Neural cell (in vitro differentiated cells): Measurements from ENCODE around the gene CDK2AP2. TPM values are rescaled to one million over a fixed set of nuclear protein-coding genes. Genes with fewer than 3 reads are reported as not detected.

Experiments
- H2AFZ ChIP-seq: fragments of 200-600, 300-800 bp; sonication (generic), shearing (Covaris generic); 2 replicates; pipeline ENCODE4 v1.6.0; 2014; ENCODE audit warnings: low read depth, mild to moderate bottlenecking, antibody characterized with exemption, low read length, moderate library complexity
- H3F3A ChIP-seq: fragments of 200-600 bp; shearing (Covaris generic); 2 replicates; pipeline ENCODE4 v1.6.1; 2016; ENCODE audit warnings: mild to moderate bottlenecking, moderate library complexity, mixed read lengths, antibody characterized with exemption, low read length; ENCODE audit not compliant: insufficient read depth, poor library complexity, severe bottlenecking
- H3K27ac ChIP-seq: fragments of 200-600, 300-800 bp; sonication (generic), shearing (Covaris generic); 2 replicates; pipeline ENCODE4 v1.5.1; 2014; ENCODE audit warnings: mild to moderate bottlenecking, low read length, moderate library complexity
- H3K27me3 ChIP-seq: fragments of 300-800, 200-600 bp; sonication (generic), shearing (Covaris generic); 2 replicates; pipeline ENCODE4 v1.6.0; 2014; ENCODE audit warnings: mild to moderate bottlenecking, low read depth, low read length, moderate library complexity; ENCODE audit not compliant: insufficient read depth
- H3K36me3 ChIP-seq: fragments of 300-800, 200-600 bp; sonication (generic), shearing (Covaris generic); 2 replicates; pipeline ENCODE4 v1.5.1; 2014; ENCODE audit warnings: mild to moderate bottlenecking, antibody characterized with exemption, low read length, moderate library complexity; ENCODE audit not compliant: insufficient read depth
- H3K4me2 ChIP-seq: fragments of 300-800, 200-600 bp; sonication (generic), shearing (Covaris generic); 2 replicates; pipeline ENCODE4 v1.6.0; 2014; ENCODE audit warnings: mild to moderate bottlenecking, low read length
- H3K4me3 ChIP-seq: fragments of 300-800, 200-600 bp; sonication (generic), shearing (Covaris generic); 2 replicates; pipeline ENCODE4 v1.5.1; 2014; ENCODE audit warnings: mild to moderate bottlenecking, low read length, moderate library complexity
- H3K79me2 ChIP-seq: fragments of 200-600 bp; shearing (Covaris generic); replicated peaks from 2 replicates; pipeline ENCODE4 v1.6.0; 2014; ENCODE audit warnings: mild to moderate bottlenecking, low read length, moderate library complexity; ENCODE audit not compliant: insufficient read depth
- H3K9ac ChIP-seq: fragments of 300-800, 200-600 bp; sonication (generic), shearing (Covaris generic); 2 replicates; pipeline ENCODE4 v1.6.1; 2016; ENCODE audit warnings: mild to moderate bottlenecking, low read length, mixed read lengths
- H3K9me2 ChIP-seq: fragments of 200-600 bp; shearing (Covaris generic); 2 replicates; pipeline ENCODE4 v1.6.1; 2016; ENCODE audit warnings: mild to moderate bottlenecking, low read length, mixed read lengths; ENCODE audit not compliant: insufficient read depth
- H3K9me3 ChIP-seq: fragments of 200-600, 300-800 bp; sonication (generic), shearing (Covaris generic); 2 replicates; pipeline ENCODE4 v1.6.1; 2016; ENCODE audit warnings: mild to moderate bottlenecking, mixed run types, low read length, moderate library complexity, mixed read lengths
- H4K20me1 ChIP-seq: fragments of 200-600 bp; shearing (Covaris generic); 2 replicates; pipeline ENCODE4 v1.6.1; 2016; ENCODE audit warnings: mild to moderate bottlenecking, mixed run types; ENCODE audit not compliant: insufficient read depth
- CTCF ChIP-seq: fragments of 450-650 bp; IDR thresholded peaks from 2 replicates; pipeline ENCODE4 v1.5.1; 2014; ENCODE audit warnings: antibody characterized with exemption, mild to moderate bottlenecking, moderate library complexity; ENCODE audit not compliant: poor library complexity, severe bottlenecking
- EP300 ChIP-seq: fragments of 450-650 bp; conservative IDR thresholded peaks from 2 replicates; pipeline ENCODE4 v1.6.1; 2014; ENCODE audit warnings: antibody characterized with exemption, mild to moderate bottlenecking, moderate library complexity; ENCODE audit not compliant: poor library complexity, severe bottlenecking
- EZH2 ChIP-seq: fragments of 200-600, 300-800 bp; shearing (Covaris generic), sonication (generic); IDR thresholded peaks from 2 replicates; pipeline ENCODE4 v1.6.1; 2014; ENCODE audit warnings: antibody characterized with exemption, low read length, borderline replicate concordance, mild to moderate bottlenecking; ENCODE audit not compliant: insufficient read depth, poor library complexity, severe bottlenecking
- MXI1 ChIP-seq: fragments of 450-650 bp; conservative IDR thresholded peaks from 2 replicates; pipeline ENCODE4 v1.6.1; 2014; ENCODE audit warnings: antibody characterized with exemption, mild to moderate bottlenecking; ENCODE audit not compliant: poor library complexity, severe bottlenecking
- POLR2AphosphoS5 ChIP-seq: IDR thresholded peaks from 2 replicates; pipeline ENCODE4 v1.6.1; 2012
- RAD21 ChIP-seq: fragments of 450-650 bp; conservative IDR thresholded peaks from 2 replicates; pipeline ENCODE4 v1.6.1; 2014; ENCODE audit warnings: antibody characterized with exemption, mild to moderate bottlenecking, moderate library complexity
- REST ChIP-seq: IDR thresholded peaks from 2 replicates; pipeline ENCODE4 v1.6.1; 2012; ENCODE audit warnings: borderline replicate concordance
- SMC3 ChIP-seq: fragments of 450-650 bp; conservative IDR thresholded peaks from 2 replicates; pipeline ENCODE4 v1.6.1; 2014; ENCODE audit warnings: antibody characterized with exemption, mild to moderate bottlenecking, moderate library complexity; ENCODE audit not compliant: poor library complexity
- TAF1 ChIP-seq: IDR thresholded peaks from 2 replicates; pipeline ENCODE4 v1.6.1; 2012; ENCODE audit warnings: low read depth
- polyA plus RNA-seq: library from polyadenylated mRNA; depleted of rRNA; stranded (reverse); fragments of >200 nt; gene quantifications from 2 replicates; pipeline ENCODE4 v1.2.3, GENCODE V29; 2014

CDK2AP2 gene
- polyA plus RNA-seq, 1 donor from 2014 or later, result 18.1 TPM

GRCh38 chr11:67463186-67463585, 44.8 kb downstream of the CDK2AP2 start:
- Histone ChIP-seq H3K27ac (no peak overlapping the region), H3K4me2 (no peak overlapping the region), H3K4me3 (no peak overlapping the region), H3K36me3 (no peaks in the 10 kb centered on the region), H3K9me3 (no peaks in the 10 kb centered on the region), H3K79me2 (no peaks in the 10 kb centered on the region), H3K27me3 (no peaks in the 10 kb centered on the region), H3K9ac (no peak overlapping the region), H3F3A (no peaks in the 10 kb centered on the region), H2AFZ (no peak overlapping the region), H3K9me2 (no peaks in the 10 kb centered on the region), H4K20me1 (no peaks in the 10 kb centered on the region)
- TF ChIP-seq CTCF (no peak), SMC3 (no peak), RAD21 (no peak), EP300 (no peak), MXI1 (no peak), POLR2AphosphoS5 (no peak), REST (no peak), EZH2 (no peak), TAF1 (no peak)

GRCh38 chr11:67458266-67458665, 49.7 kb downstream of the CDK2AP2 start:
- H3K27ac ChIP-seq, result no peak overlapping the region
- H3K9ac ChIP-seq, result no peak overlapping the region
- no peaks in the 10 kb centered on the region for H3F3A ChIP-seq
- no peak overlapping the region for H3K4me2 ChIP-seq
- TF ChIP-seq REST (no peak), SMC3 (no peak), CTCF (no peak), EZH2 (no peak), RAD21 (no peak), EP300 (no peak), TAF1 (no peak)
- H3K4me3 ChIP-seq, result no peak overlapping the region
- no peaks in the 10 kb centered on the region for H3K79me2 ChIP-seq
- no peak overlapping the region for H2AFZ ChIP-seq
- no peaks in the 10 kb centered on the region for H3K27me3 ChIP-seq
- H3K9me3 ChIP-seq, result no peaks in the 10 kb centered on the region
- H3K9me2 ChIP-seq, result no peaks in the 10 kb centered on the region
- no peaks in the 10 kb centered on the region for H3K36me3 ChIP-seq
- no peaks in the 10 kb centered on the region for H4K20me1 ChIP-seq
